ENCODE measurements around the gene SEMA6A. TPM values are rescaled to one million over a fixed set of nuclear protein-coding genes. Genes with fewer than 3 reads are reported as not detected.

Gene SEMA6A
- total RNA-seq, 1 experiment from 2014 or later, result 18.3 TPM

- intact Hi-C loops (cut with micrococcal nuclease; ENCODE audit: unreplicated experiment), result no loop called here
- ChIA-PET POLR2A (no interaction called here), CTCF (no interaction called here)
- H3K4me3 Mint-ChIP-seq (ENCODE audit: unreplicated experiment), result no peak overlapping the region
- 0 out of 2 replicates have a peak, but pooled peaks cover 3% of the 10 kb centered on the region for H3K9me3 ChIP-seq
- TF ChIP-seq CTCF (IDR thresholded peaks at IDR 0.05; ENCODE audit: insufficient read depth in 1 of 2, low read depth in 1 of 2, low read length in 1 of 2, severe bottlenecking in 1 of 2, unreplicated experiment in 1 of 2), result no peak
- H3K27ac Mint-ChIP-seq (ENCODE audit: unreplicated experiment), result no peak overlapping the region
- H3K36me3 Mint-ChIP-seq (ENCODE audit: insufficient read depth, unreplicated experiment), result peaks cover 11% of the 10 kb centered on the region
- BruUV-seq (replicated peaks), result no TSS peak
- H3K36me3 ChIP-seq (ENCODE audit: control insufficient read depth, insufficient read depth, low read length), result no peaks in the 10 kb centered on the region
- no peak for DNase-seq
- H3K27me3 ChIP-seq (replicated peaks; ENCODE audit: control insufficient read depth, insufficient read depth, low read length), result no peaks in the 10 kb centered on the region
- peaks cover 43% of the 10 kb centered on the region for H3K4me1 ChIP-seq
- peaks cover 21% of the 10 kb centered on the region for H3K9me3 Mint-ChIP-seq (ENCODE audit: unreplicated experiment)
- peaks cover 29% of the 10 kb centered on the region for H3K4me1 Mint-ChIP-seq (ENCODE audit: low read depth, unreplicated experiment)
- no peak overlapping the region for H3K4me3 ChIP-seq (ENCODE audit: low read depth, low read length)
- no peaks in the 10 kb centered on the region for H3K27me3 Mint-ChIP-seq (ENCODE audit: insufficient read depth, unreplicated experiment)
These were observed 35.4 kb downstream of the SEMA6A start for GRCh38 chr5:116539222-116539621.

- Histone ChIP-seq H3K27me3 (replicated peaks; ENCODE audit: control insufficient read depth, insufficient read depth, low read length) (no peaks in the 10 kb centered on the region), H3K36me3 (ENCODE audit: control insufficient read depth, insufficient read depth, low read length) (no peaks in the 10 kb centered on the region), H3K4me3 (ENCODE audit: low read depth, low read length) (no peak overlapping the region), H3K9me3 (no peaks in the 10 kb centered on the region), H3K4me1 (peaks cover 58% of the 10 kb centered on the region)
- Mint-ChIP-seq H3K27ac (ENCODE audit: unreplicated experiment) (no peak overlapping the region), H3K27me3 (ENCODE audit: insufficient read depth, unreplicated experiment) (no peaks in the 10 kb centered on the region), H3K36me3 (ENCODE audit: insufficient read depth, unreplicated experiment) (no peaks in the 10 kb centered on the region), H3K4me1 (ENCODE audit: low read depth, unreplicated experiment) (peaks cover 16% of the 10 kb centered on the region), H3K9me3 (ENCODE audit: unreplicated experiment) (no peaks in the 10 kb centered on the region), H3K4me3 (ENCODE audit: unreplicated experiment) (no peak overlapping the region)
- no TSS peak for BruUV-seq (replicated peaks)
- intact Hi-C loops (cut with micrococcal nuclease; ENCODE audit: unreplicated experiment), result no loop called here
- DNase-seq, result peak; percentile 35 to 41
- POLR2A ChIA-PET, result no interaction called here
- no peak for TF ChIP-seq CTCF (IDR thresholded peaks at IDR 0.05; ENCODE audit: insufficient read depth in 1 of 2, low read depth in 1 of 2, low read length in 1 of 2, severe bottlenecking in 1 of 2, unreplicated experiment in 1 of 2)
- CTCF ChIA-PET, result interaction anchor here (0.6 kb wide), 2 partner anchors 219 to 271 kb away, joined by 3 to 5 read pairs; no protein-coding TSS in a partner anchor
These were observed 38.1 kb downstream of the SEMA6A start for GRCh38 chr5:116536316-116537083.

- H3K36me3 Mint-ChIP-seq (ENCODE audit: insufficient read depth, unreplicated experiment), result no peaks in the 10 kb centered on the region
- no TSS peak for BruUV-seq (replicated peaks)
- no peaks in the 10 kb centered on the region for H3K36me3 ChIP-seq (ENCODE audit: control insufficient read depth, insufficient read depth, low read length)
- H3K4me3 ChIP-seq (ENCODE audit: low read depth, low read length), result no peak overlapping the region
- intact Hi-C loops (cut with micrococcal nuclease; ENCODE audit: unreplicated experiment), result loop anchor here (5.0 kb wide), 1 partner anchor 63 kb away; no protein-coding TSS in a partner anchor
- POLR2A ChIA-PET, result no interaction called here
- no peaks in the 10 kb centered on the region for H3K27me3 Mint-ChIP-seq (ENCODE audit: insufficient read depth, unreplicated experiment)
- H3K9me3 ChIP-seq, result no peaks in the 10 kb centered on the region
- no peak for TF ChIP-seq CTCF (IDR thresholded peaks at IDR 0.05; ENCODE audit: insufficient read depth in 1 of 2, low read depth in 1 of 2, low read length in 1 of 2, severe bottlenecking in 1 of 2, unreplicated experiment in 1 of 2)
- CTCF ChIA-PET, result no interaction called here
- H3K9me3 Mint-ChIP-seq (ENCODE audit: unreplicated experiment), result no peaks in the 10 kb centered on the region
- H3K4me1 ChIP-seq, result peaks cover 62% of the 10 kb centered on the region
- DNase-seq, result no peak
- H3K4me3 Mint-ChIP-seq (ENCODE audit: unreplicated experiment), result no peak overlapping the region
- no peak overlapping the region for H3K27ac Mint-ChIP-seq (ENCODE audit: unreplicated experiment)
- peaks cover 19% of the 10 kb centered on the region for H3K4me1 Mint-ChIP-seq (ENCODE audit: low read depth, unreplicated experiment)
- no peaks in the 10 kb centered on the region for H3K27me3 ChIP-seq (replicated peaks; ENCODE audit: control insufficient read depth, insufficient read depth, low read length)
These were observed 39.5 kb downstream of the SEMA6A start for GRCh38 chr5:116534964-116535651.
